Choroid plexus epithelial cell (primary cell): ENCODE measurements around the gene USP35.

Experiments used
- DNase-seq: peaks from one replicate; pipeline ENCODE4 v3.0.0-alpha.2; 2010; ENCODE audit warnings: low read depth
- H3K4me3 ChIP-seq: 2 replicates; pipeline ENCODE4 v1.5.1; 2011; ENCODE audit warnings: low read depth, mild to moderate bottlenecking, control low read depth, low read length, moderate library complexity
- TF ChIP-seq, protein P1 (sequence below): conservative IDR thresholded peaks from 2 replicates; pipeline ENCODE4 v1.5.1; 2011; ENCODE audit warnings: low read depth, mild to moderate bottlenecking, control low read depth, inconsistent platforms, low read length, moderate library complexity

Gene USP35

DNA sequence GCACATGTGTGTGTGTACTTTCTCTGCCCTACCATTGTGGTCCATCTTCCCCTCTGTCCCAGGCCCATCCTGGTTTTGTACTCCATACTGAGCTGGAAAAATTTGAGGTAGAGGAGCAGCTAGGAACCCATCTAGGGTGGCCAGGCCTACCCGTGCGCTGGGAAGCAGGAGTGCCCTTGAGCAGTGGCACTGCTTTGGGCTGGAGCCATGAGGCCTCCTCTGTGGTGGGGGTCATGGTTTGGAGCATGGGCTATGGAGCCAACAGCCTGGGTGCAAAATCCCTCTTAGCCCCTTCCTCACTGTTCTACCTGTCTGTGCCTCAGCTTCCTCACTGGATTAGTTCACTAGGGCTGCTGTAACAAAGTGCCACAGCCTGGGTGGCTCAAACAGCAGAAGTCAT lies 27.4 kb upstream of the USP35 start:
- DNase-seq = no peak
- no peak overlapping the region for H3K4me3 ChIP-seq
- TF ChIP-seq, protein P1, sequence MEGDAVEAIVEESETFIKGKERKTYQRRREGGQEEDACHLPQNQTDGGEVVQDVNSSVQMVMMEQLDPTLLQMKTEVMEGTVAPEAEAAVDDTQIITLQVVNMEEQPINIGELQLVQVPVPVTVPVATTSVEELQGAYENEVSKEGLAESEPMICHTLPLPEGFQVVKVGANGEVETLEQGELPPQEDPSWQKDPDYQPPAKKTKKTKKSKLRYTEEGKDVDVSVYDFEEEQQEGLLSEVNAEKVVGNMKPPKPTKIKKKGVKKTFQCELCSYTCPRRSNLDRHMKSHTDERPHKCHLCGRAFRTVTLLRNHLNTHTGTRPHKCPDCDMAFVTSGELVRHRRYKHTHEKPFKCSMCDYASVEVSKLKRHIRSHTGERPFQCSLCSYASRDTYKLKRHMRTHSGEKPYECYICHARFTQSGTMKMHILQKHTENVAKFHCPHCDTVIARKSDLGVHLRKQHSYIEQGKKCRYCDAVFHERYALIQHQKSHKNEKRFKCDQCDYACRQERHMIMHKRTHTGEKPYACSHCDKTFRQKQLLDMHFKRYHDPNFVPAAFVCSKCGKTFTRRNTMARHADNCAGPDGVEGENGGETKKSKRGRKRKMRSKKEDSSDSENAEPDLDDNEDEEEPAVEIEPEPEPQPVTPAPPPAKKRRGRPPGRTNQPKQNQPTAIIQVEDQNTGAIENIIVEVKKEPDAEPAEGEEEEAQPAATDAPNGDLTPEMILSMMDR = no peak

DNA sequence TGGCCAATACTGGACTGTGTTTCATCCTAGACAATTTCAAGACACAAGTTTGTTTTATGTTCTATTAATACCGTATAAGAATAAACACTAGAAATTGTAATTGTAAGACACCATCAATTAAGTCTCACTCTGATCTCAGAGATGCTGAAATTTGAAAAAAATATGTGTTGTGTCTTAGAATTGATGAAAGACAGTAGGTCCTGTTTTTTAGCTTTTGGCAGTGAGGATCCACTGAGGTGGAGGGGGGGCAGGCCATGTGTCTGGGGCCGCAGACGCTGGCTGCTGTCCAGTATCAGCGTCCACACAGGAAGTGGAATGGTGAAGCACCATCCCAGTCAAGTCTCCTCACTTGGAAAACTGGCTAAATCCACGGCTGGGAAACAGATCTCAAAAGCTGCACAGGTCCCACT lies 26.8 kb upstream of the USP35 start:
- peak; percentile 53 for DNase-seq

DNA sequence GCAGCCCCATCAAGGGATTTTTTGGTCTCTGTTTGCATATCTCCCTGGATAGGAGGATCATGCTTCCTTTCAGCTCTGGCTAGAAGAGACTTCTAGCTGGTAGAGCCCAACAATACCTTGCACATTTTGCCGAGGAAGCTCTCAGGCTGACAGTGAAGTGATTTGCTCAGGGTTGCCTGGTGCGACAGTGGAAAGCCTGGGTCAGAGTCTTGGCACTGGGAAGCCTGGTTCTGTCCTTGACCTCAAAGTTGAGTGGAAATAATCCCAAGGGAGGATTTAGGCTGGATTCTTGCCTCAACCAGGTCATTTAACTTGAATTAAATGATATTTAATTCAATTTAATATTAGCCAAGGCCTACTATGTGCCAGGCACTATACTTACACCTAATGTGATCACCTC lies 24.9 kb upstream of the USP35 start:
- no peak overlapping the region for H3K4me3 ChIP-seq
- TF ChIP-seq, protein P1 = no peak
- DNase-seq = no peak

More for the DNA sequence above, 26.8 kb upstream of the USP35 start:
- TF ChIP-seq, protein P1 = no peak
- no peak overlapping the region for H3K4me3 ChIP-seq

DNA sequence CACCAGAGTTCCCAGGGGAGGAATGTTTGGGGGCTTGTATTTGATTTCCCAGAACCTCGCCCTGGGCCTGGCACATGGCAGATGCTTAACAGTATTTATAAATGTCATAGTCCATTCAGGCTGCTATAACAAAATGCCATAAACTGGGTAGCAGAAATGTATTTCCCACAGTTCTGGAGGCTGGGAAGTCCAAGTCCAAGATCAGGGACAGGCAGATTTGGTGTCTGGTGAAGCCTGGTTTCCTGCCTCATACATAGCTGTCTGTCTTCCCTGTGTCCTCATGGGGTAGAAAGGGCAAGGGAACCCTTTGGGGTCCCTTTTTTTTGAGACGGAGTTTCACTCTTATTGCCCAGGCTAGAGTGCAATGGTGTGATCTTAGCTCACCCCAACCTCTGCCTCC lies 24.2 kb upstream of the USP35 start:
- no peak for DNase-seq
- TF ChIP-seq, protein P1 = no peak
- H3K4me3 ChIP-seq = no peak overlapping the region

DNA sequence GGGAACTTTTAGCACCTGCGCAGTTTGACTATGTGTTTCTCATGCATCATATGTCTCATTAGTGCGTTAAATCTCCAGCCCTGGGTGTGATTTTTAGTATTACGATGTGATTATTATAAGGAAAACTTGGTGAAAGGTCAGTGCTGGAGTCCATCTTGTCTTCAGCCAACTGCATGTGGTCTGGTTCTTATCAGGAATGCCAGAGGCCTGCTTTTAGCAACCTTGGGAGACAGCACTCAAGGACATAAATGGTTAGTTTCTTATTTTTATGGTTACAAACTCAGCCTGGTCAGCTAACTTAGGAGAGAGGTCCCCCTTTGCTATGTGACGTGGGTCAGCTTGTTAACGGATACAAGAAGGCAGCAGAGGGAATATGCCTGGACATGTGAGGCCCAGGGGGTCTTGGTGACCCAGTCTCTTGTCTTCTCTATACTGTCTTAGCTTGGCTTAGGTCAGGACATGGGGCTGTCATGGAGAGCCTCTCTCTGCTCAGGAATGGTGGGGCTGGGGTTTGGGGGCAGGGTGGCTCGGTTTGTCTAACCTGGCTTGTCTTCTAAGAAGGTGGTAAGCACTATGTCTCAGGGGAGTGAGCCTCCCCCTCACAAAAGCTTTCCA lies 21.8 kb upstream of the USP35 start:
- TF ChIP-seq, protein P1 = no peak
- no peak overlapping the region for H3K4me3 ChIP-seq
- no peak for DNase-seq

DNA sequence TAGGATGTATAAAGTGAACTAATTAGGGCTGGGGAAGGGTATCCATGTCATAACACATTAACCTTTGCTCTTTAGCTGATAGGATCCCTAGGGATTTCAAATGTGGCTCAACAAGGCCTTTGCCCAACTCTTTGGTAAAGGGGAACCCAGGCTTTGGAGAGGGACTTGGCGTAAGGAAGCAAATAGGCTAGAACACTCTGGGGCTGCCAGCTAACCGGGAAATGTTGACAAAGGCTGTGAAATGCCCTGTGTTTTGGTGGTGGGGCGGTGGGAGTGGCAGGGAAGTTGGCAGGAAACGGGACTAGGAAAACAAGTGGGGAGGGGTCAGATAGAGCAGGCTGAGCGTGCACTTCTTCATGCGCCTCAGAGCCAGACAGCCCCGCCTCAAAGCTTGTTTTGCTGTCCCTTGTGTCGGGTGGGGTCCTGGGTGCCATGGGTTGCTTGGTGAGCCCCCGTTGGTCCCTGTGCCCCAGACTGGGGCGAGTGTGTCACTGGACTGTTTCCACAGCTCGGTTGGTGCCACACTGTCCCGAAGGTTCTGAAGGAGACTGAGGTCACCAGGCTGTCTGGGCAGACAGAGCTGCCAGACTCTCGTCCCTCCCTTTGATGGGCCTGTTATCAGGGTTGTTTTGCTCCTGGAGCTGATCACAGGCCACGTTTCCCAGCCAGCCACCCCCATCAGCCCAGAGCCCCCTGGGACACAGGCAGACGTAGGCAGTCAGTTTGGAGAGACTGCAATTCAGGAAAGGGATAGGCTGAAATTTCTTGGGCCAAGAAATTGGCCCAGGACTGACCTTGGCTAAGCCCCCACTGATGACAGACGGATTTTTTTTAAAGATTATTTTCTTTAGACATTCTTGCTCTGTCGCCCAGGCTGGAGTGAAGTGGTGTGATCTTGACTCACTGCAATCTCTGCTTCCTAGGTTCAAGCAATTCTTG lies 19.9 kb upstream of the USP35 start:
- H3K4me3 ChIP-seq = no peak overlapping the region
- peak; percentile 96 for DNase-seq
- TF ChIP-seq, protein P1 = no peak
